HG03103 (cell line): ENCODE data around the gene ARHGAP29.

Experiments
- ATAC-seq: cut with Tn5 transposase; IDR thresholded peaks from one replicate; pipeline ENCODE4 v1.9.1; 2021; ENCODE audit warnings: low read depth; ENCODE audit not compliant: unreplicated experiment

ARHGAP29 gene

GRCh38 chr1:94236630-94237290 is 624 bp downstream of the ARHGAP29 start:
- ATAC-seq: peak; percentile 19

- ATAC-seq: no peak
These were observed 1.3 kb downstream of the ARHGAP29 start for GRCh38 chr1:94236013-94236491.

GRCh38 chr1:94235189-94236012 is 2.0 kb downstream of the ARHGAP29 start:
- no peak for ATAC-seq

- ATAC-seq: no peak
These were observed 2.8 kb downstream of the ARHGAP29 start for GRCh38 chr1:94234615-94235014.

GRCh38 chr1:94231746-94232145 is 5.6 kb downstream of the ARHGAP29 start:
- no peak for ATAC-seq

- ATAC-seq: no peak
These were observed 6.5 kb downstream of the ARHGAP29 start for GRCh38 chr1:94230920-94231319.

- ATAC-seq: no peak
These were observed 8.6 kb downstream of the ARHGAP29 start for GRCh38 chr1:94228640-94229375.

GRCh38 chr1:94227624-94228023 is 9.8 kb downstream of the ARHGAP29 start:
- no peak for ATAC-seq

- no peak for ATAC-seq
These were observed 11.5 kb downstream of the ARHGAP29 start for GRCh38 chr1:94225845-94226244.

GRCh38 chr1:94218332-94218731 is 19.1 kb downstream of the ARHGAP29 start:
- ATAC-seq: no peak

GRCh38 chr1:94215955-94216354 is 21.4 kb downstream of the ARHGAP29 start:
- ATAC-seq: no peak

GRCh38 chr1:94209982-94210381 is 27.4 kb downstream of the ARHGAP29 start:
- no peak for ATAC-seq

- no peak for ATAC-seq
These were observed 28.0 kb downstream of the ARHGAP29 start for GRCh38 chr1:94209425-94209824.

GRCh38 chr1:94207695-94208094 is 29.7 kb downstream of the ARHGAP29 start:
- ATAC-seq: no peak

- ATAC-seq: no peak
These were observed 31.7 kb downstream of the ARHGAP29 start for GRCh38 chr1:94205639-94206038.

GRCh38 chr1:94202241-94202640 is 35.1 kb downstream of the ARHGAP29 start:
- ATAC-seq: no peak

GRCh38 chr1:94199398-94199797 is 38.0 kb downstream of the ARHGAP29 start:
- ATAC-seq: no peak

GRCh38 chr1:94194079-94194865 is 43.1 kb downstream of the ARHGAP29 start:
- ATAC-seq: no peak

GRCh38 chr1:94193128-94193527 is 44.3 kb downstream of the ARHGAP29 start:
- ATAC-seq: no peak

GRCh38 chr1:94191216-94191615 is 46.2 kb downstream of the ARHGAP29 start:
- ATAC-seq: no peak
